ENCODE measurements around the gene GLI2.

GLI2 gene

GRCh38 chr2:120701096-120701495 lies 34.6 kb upstream of the GLI2 start:
- CTCF ChIA-PET = interaction anchor here (1.2 to 23.9 kb wide), 5 partner anchors 11 to 380 kb away, joined by 3 to 767 read pairs (median 6); no protein-coding TSS in a partner anchor
- POLR2A ChIA-PET = interaction anchor here (1.3 kb wide), 1 partner anchor 374 kb away, joined by 5 read pairs; no protein-coding TSS in a partner anchor
- no peak for DNase-seq (ENCODE audit: low read depth, low spot score)
- no peak overlapping the region for H3K4me3 ChIP-seq (ENCODE audit: low read depth, low read length)
- no peak for TF ChIP-seq CTCF (IDR thresholded peaks at IDR 0.05; ENCODE audit: insufficient read depth, low read length, missing control alignments)

- no peak for TF ChIP-seq CTCF (IDR thresholded peaks at IDR 0.05; ENCODE audit: insufficient read depth, low read length, missing control alignments)
- DNase-seq (ENCODE audit: low read depth, low spot score) = no peak
- ChIA-PET POLR2A (interaction anchor here (1.3 kb wide), 1 partner anchor 374 kb away, joined by 5 read pairs; no protein-coding TSS in a partner anchor), CTCF (interaction anchor here (1.2 to 23.9 kb wide), 5 partner anchors 10 to 380 kb away, joined by 3 to 767 read pairs (median 6); no protein-coding TSS in a partner anchor)
- H3K4me3 ChIP-seq (ENCODE audit: low read depth, low read length) = no peak overlapping the region
Observed at GRCh38 chr2:120701499-120701898, 34.2 kb upstream of the GLI2 start.

GRCh38 chr2:120702061-120702460 lies 33.6 kb upstream of the GLI2 start:
- H3K4me3 ChIP-seq (ENCODE audit: low read depth, low read length) = no peak overlapping the region
- no peak for DNase-seq (ENCODE audit: low read depth, low spot score)
- ChIA-PET POLR2A (interaction anchor here (1.3 kb wide), 1 partner anchor 373 kb away, joined by 5 read pairs; no protein-coding TSS in a partner anchor), CTCF (interaction anchor here (0.7 to 23.9 kb wide), 4 partner anchors 10 to 379 kb away, joined by 3 to 767 read pairs (median 4); no protein-coding TSS in a partner anchor)
- no peak for TF ChIP-seq CTCF (IDR thresholded peaks at IDR 0.05; ENCODE audit: insufficient read depth, low read length, missing control alignments)

- ChIA-PET CTCF (interaction anchor here (23.9 kb wide), 1 partner anchor 379 kb away, joined by 767 read pairs; no protein-coding TSS in a partner anchor), POLR2A (no interaction called here)
- no peak for DNase-seq (ENCODE audit: low read depth, low spot score)
- TF ChIP-seq CTCF (IDR thresholded peaks at IDR 0.05; ENCODE audit: insufficient read depth, low read length, missing control alignments) = no peak
- H3K4me3 ChIP-seq (ENCODE audit: low read depth, low read length) = no peak overlapping the region
Observed at GRCh38 chr2:120702801-120703200, 32.9 kb upstream of the GLI2 start.

- no peak overlapping the region for H3K4me3 ChIP-seq (ENCODE audit: low read depth, low read length)
- TF ChIP-seq CTCF (IDR thresholded peaks at IDR 0.05; ENCODE audit: insufficient read depth, low read length, missing control alignments) = no peak
- DNase-seq (ENCODE audit: low read depth, low spot score) = no peak
- ChIA-PET CTCF (interaction anchor here (1.4 to 2.1 kb wide), 4 partner anchors 8 to 376 kb away, joined by 3 to 17 read pairs (median 6); no protein-coding TSS in a partner anchor), POLR2A (no interaction called here)
Observed at GRCh38 chr2:120703330-120703994, 32.2 kb upstream of the GLI2 start.

- ChIA-PET POLR2A (interaction anchor here (0.6 kb wide), 1 partner anchor 371 kb away, joined by 3 read pairs; no protein-coding TSS in a partner anchor), CTCF (interaction anchor here (1.2 to 2.1 kb wide), 5 partner anchors 9 to 380 kb away, joined by 3 to 17 read pairs (median 5); no protein-coding TSS in a partner anchor)
- no peak for DNase-seq (ENCODE audit: low read depth, low spot score)
- H3K4me3 ChIP-seq (ENCODE audit: low read depth, low read length) = no peak overlapping the region
- TF ChIP-seq CTCF (IDR thresholded peaks at IDR 0.05; ENCODE audit: insufficient read depth, low read length, missing control alignments) = no peak
Observed at GRCh38 chr2:120704696-120705095, 31.0 kb upstream of the GLI2 start.
